ENCODE measurements around the gene NDUFS8. TPM values are rescaled to one million over a fixed set of nuclear protein-coding genes. Genes with fewer than 3 reads are reported as not detected.
A peak's percentile ranks its signal among the peaks of the same experiment; 100 is the strongest.

Gene NDUFS8
- total and polyA plus RNA-seq, 2 of the 4 experiments (the other 2 are of a cell fraction) = 85.9 to 131 TPM

GRCh38 chr11:68026391-68027105 is 3.9 kb upstream of the NDUFS8 start:
- ATAC-seq (ENCODE audit: low read depth) (no peak), DNase-seq (no peak)
- H2BK120ac ChIP-seq (ENCODE audit: low read depth, low read length) = peak overlapping the region; percentile 90; the same call in 1 of the 2 replicates
- H3K27ac ChIP-seq (ENCODE audit: insufficient read depth, low read length) = no peak overlapping the region; the same call in 1 of the 2 replicates
- H4K5ac ChIP-seq (ENCODE audit: low read depth, low read length) = no peak overlapping the region
- no peak overlapping the region for H3K4me2 ChIP-seq (ENCODE audit: low read depth, low read length)
- no peak overlapping the region for H3K56ac ChIP-seq (ENCODE audit: extremely low read depth, insufficient read depth, low read length)
- peak overlapping the region; percentile 25 for H2AK9ac ChIP-seq (replicated peaks; ENCODE audit: low read depth, low read length, poor library complexity)
- H3K27me3 ChIP-seq (ENCODE audit: control insufficient read depth, insufficient read depth, low read length) = no peaks in the 10 kb centered on the region
- H3K4ac ChIP-seq (ENCODE audit: low read depth, low read length) = peak overlapping the region; percentile 53
- POLR2A ChIA-PET (ENCODE audit: unreplicated experiment) = no interaction called here
- no peak overlapping the region for H3K18ac ChIP-seq (ENCODE audit: low read depth, low read length)
- peaks cover 26% of the 10 kb centered on the region for H3K36me3 ChIP-seq (ENCODE audit: control insufficient read depth, insufficient read depth, low read length)
- H3K4me3 ChIP-seq (ENCODE audit: insufficient read depth, low read depth, low read length) = no peak overlapping the region
- H3K9ac ChIP-seq (ENCODE audit: low read depth, low read length) = no peak overlapping the region
- H2AK5ac ChIP-seq (ENCODE audit: low read depth, low read length) = peak overlapping the region; percentile 98; the same call in 1 of the 2 replicates
- H3K4me1 ChIP-seq (ENCODE audit: control insufficient read depth, insufficient read depth, low read length) = peaks cover 26% of the 10 kb centered on the region
- no peak overlapping the region; the same call in 1 of the 2 replicates for H3K23ac ChIP-seq (ENCODE audit: low read depth, low read length)
- peaks cover 8% of the 10 kb centered on the region for H3K9me1 ChIP-seq (ENCODE audit: insufficient read depth, low read length)
- intact Hi-C loops (cut with micrococcal nuclease) (no loop called here), in situ Hi-C loops (cut with MboI; ENCODE audit: low sequenced_read_pairs) (no loop called here), dilution Hi-C loops (cut with HindIII; ENCODE audit: low sequenced_read_pairs, unreplicated experiment) (no loop called here)
- H4K91ac ChIP-seq (ENCODE audit: insufficient read depth, low read depth, low read length) = no peak overlapping the region; the same call in 1 of the 2 replicates
- H4K20me1 ChIP-seq (ENCODE audit: insufficient read depth, low read length) = no peaks in the 10 kb centered on the region
- no peak overlapping the region for H4K8ac ChIP-seq (ENCODE audit: low read depth in 2 of 2, low read length in 2 of 2)
- CTCF ChIA-PET = no interaction called here
- BruUV-seq (replicated peaks) = no TSS peak
- 91% methylated on average over 7 of the region's 18 CpGs; no CpG with 5 or more reads in 1 of the 2 experiments for WGBS, 2 experiments (ENCODE audit: extremely low coverage in 2 of 2, insufficient read length in 1 of 2)
- H3K9me3 ChIP-seq (ENCODE audit: control insufficient read depth, insufficient read depth, low read length) = no peaks in the 10 kb centered on the region
- H2BK5ac ChIP-seq (ENCODE audit: low read depth, low read length, poor library complexity, severe bottlenecking) = peak overlapping the region; percentile 59
- no peak for TF ChIP-seq POLR2A (IDR thresholded peaks at IDR 0.05; ENCODE audit: low read depth, low read length)
- peaks cover 24 to 45% of the 10 kb centered on the region in 2 experiments for H3K79me1 ChIP-seq (ENCODE audit: low read depth in 1 of 2, low read length in 2 of 2)
- H2AFZ ChIP-seq (replicated peaks; ENCODE audit: low read length, poor library complexity) = no peak overlapping the region
- no peak overlapping the region for H3K14ac ChIP-seq (replicated peaks; ENCODE audit: low read depth, low read length)
- H2BK20ac ChIP-seq (ENCODE audit: low read depth, low read length) = no peak overlapping the region
- H2BK15ac ChIP-seq (ENCODE audit: low read depth, low read length) = no peak overlapping the region; the same call in 2 of the 3 replicates
